IPS DF 4.7 (cell line): ENCODE measurements around the gene PPP2R2B.

ENCODE experiments used
- DNase-seq: peaks from one replicate; pipeline ENCODE4 v3.0.0-alpha.2; 2013; ENCODE audit warnings: low spot score; ENCODE audit errors: extremely low read depth

The PPP2R2B gene

GRCh38 chr5:146788898-146789297, 89.7 kb downstream of the PPP2R2B start:
- DNase-seq = no peak

- no peak for DNase-seq
These were observed 93.5 kb downstream of the PPP2R2B start for GRCh38 chr5:146785065-146785464.

- DNase-seq = no peak
These were observed 97.4 kb downstream of the PPP2R2B start for GRCh38 chr5:146781157-146781556.

- no peak for DNase-seq
These were observed 99.2 kb downstream of the PPP2R2B start for GRCh38 chr5:146779211-146779869.

GRCh38 chr5:146778795-146779194, 99.8 kb downstream of the PPP2R2B start:
- no peak for DNase-seq

GRCh38 chr5:146778261-146778660, 100.3 kb downstream of the PPP2R2B start:
- no peak for DNase-seq

- no peak for DNase-seq
These were observed 105.6 kb downstream of the PPP2R2B start for GRCh38 chr5:146772881-146773466.

GRCh38 chr5:146770980-146771379, 107.6 kb downstream of the PPP2R2B start:
- DNase-seq = no peak

GRCh38 chr5:146770546-146770945, 108.0 kb downstream of the PPP2R2B start:
- no peak for DNase-seq

- no peak for DNase-seq
These were observed 111.0 kb downstream of the PPP2R2B start for GRCh38 chr5:146767534-146767933.

GRCh38 chr5:146766013-146766412, 112.5 kb downstream of the PPP2R2B start:
- DNase-seq = no peak

GRCh38 chr5:146765089-146765832, 113.3 kb downstream of the PPP2R2B start:
- DNase-seq = no peak

- no peak for DNase-seq
These were observed 115.7 kb downstream of the PPP2R2B start for GRCh38 chr5:146762830-146763229.

GRCh38 chr5:146761811-146762210, 116.7 kb downstream of the PPP2R2B start:
- no peak for DNase-seq

GRCh38 chr5:146758938-146759337, 119.6 kb downstream of the PPP2R2B start:
- no peak for DNase-seq

GRCh38 chr5:146758076-146758475, 120.5 kb downstream of the PPP2R2B start:
- no peak for DNase-seq

- no peak for DNase-seq
These were observed 122.0 kb downstream of the PPP2R2B start for GRCh38 chr5:146756546-146756945.

- no peak for DNase-seq
These were observed 122.8 kb downstream of the PPP2R2B start for GRCh38 chr5:146755793-146756192.

- DNase-seq = no peak
These were observed 123.9 kb downstream of the PPP2R2B start for GRCh38 chr5:146754621-146755020.

GRCh38 chr5:146753641-146754040, 124.9 kb downstream of the PPP2R2B start:
- DNase-seq = no peak

- DNase-seq = no peak
These were observed 126.7 kb downstream of the PPP2R2B start for GRCh38 chr5:146751781-146752401.

- no peak for DNase-seq
These were observed 127.5 kb downstream of the PPP2R2B start for GRCh38 chr5:146751054-146751453.
